LoVo (cell line): Measurements from ENCODE around the gene GAGE12G.
"Not testable (repeated sequence)": the region's sequence is repeated elsewhere in the genome, so short reads cannot be mapped to it uniquely, and the experiment has no call there.

Experiments used
- DNase-seq: peaks from one replicate; pipeline ENCODE4 v3.0.0-alpha.2; 2016; ENCODE audit warnings: low spot score

Gene GAGE12G, protein sequence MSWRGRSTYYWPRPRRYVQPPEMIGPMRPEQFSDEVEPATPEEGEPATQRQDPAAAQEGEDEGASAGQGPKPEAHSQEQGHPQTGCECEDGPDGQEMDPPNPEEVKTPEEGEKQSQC

DNA sequence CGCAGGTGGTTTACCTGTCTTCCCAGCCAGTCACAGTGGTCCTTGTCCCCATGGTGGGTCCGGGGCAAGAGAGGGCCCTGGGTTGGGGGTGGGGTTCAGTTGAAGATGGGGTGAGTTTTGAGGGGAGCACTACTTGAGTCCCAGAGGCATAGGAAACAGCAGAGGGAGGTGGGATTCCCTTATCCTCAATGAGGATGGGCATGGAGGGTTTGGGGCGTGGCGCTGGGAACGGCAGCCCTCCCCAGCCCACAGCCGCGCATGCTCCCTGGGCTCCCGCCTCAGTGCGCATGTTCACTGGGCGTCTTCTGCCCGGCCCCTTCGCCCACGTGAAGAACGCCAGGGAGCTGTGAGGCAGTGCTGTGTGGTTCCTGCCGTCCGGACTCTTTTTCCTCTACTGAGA is at the start of gene GAGE12G:
GAGE12G (plus strand) TSS at position 301 of the 400 bp plus-strand sequence. CDS start 1,155 bp downstream, outside the sequence.
- DNase-seq: not testable (repeated sequence)

DNA sequence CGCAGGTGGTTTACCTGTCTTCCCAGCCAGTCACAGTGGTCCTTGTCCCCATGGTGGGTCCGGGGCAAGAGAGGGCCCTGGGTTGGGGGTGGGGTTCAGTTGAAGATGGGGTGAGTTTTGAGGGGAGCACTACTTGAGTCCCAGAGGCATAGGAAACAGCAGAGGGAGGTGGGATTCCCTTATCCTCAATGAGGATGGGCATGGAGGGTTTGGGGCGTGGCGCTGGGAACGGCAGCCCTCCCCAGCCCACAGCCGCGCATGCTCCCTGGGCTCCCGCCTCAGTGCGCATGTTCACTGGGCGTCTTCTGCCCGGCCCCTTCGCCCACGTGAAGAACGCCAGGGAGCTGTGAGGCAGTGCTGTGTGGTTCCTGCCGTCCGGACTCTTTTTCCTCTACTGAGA is 38.3 kb upstream of the GAGE12G start, which contains the start of gene GAGE12C:
GAGE12C (plus strand) TSS at position 301 of the 400 bp plus-strand sequence. CDS start 1,155 bp downstream, outside the sequence.
- not testable (repeated sequence) for DNase-seq

DNA sequence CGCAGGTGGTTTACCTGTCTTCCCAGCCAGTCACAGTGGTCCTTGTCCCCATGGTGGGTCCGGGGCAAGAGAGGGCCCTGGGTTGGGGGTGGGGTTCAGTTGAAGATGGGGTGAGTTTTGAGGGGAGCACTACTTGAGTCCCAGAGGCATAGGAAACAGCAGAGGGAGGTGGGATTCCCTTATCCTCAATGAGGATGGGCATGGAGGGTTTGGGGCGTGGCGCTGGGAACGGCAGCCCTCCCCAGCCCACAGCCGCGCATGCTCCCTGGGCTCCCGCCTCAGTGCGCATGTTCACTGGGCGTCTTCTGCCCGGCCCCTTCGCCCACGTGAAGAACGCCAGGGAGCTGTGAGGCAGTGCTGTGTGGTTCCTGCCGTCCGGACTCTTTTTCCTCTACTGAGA is 28.8 kb upstream of the GAGE12G start, which contains the start of gene GAGE12D:
GAGE12D (plus strand) TSS at position 301 of the 400 bp plus-strand sequence. CDS start 1,155 bp downstream, outside the sequence.
- not testable (repeated sequence) for DNase-seq

DNA sequence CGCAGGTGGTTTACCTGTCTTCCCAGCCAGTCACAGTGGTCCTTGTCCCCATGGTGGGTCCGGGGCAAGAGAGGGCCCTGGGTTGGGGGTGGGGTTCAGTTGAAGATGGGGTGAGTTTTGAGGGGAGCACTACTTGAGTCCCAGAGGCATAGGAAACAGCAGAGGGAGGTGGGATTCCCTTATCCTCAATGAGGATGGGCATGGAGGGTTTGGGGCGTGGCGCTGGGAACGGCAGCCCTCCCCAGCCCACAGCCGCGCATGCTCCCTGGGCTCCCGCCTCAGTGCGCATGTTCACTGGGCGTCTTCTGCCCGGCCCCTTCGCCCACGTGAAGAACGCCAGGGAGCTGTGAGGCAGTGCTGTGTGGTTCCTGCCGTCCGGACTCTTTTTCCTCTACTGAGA is 19.2 kb upstream of the GAGE12G start, which contains the start of gene GAGE12E:
GAGE12E (plus strand) TSS at position 301 of the 400 bp plus-strand sequence. CDS start 1,155 bp downstream, outside the sequence.
- DNase-seq: not testable (repeated sequence)

DNA sequence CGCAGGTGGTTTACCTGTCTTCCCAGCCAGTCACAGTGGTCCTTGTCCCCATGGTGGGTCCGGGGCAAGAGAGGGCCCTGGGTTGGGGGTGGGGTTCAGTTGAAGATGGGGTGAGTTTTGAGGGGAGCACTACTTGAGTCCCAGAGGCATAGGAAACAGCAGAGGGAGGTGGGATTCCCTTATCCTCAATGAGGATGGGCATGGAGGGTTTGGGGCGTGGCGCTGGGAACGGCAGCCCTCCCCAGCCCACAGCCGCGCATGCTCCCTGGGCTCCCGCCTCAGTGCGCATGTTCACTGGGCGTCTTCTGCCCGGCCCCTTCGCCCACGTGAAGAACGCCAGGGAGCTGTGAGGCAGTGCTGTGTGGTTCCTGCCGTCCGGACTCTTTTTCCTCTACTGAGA is 9.7 kb upstream of the GAGE12G start, which contains the start of gene GAGE12F:
GAGE12F (plus strand) TSS at position 301 of the 400 bp plus-strand sequence. CDS start 1,155 bp downstream, outside the sequence.
- not testable (repeated sequence) for DNase-seq

DNA sequence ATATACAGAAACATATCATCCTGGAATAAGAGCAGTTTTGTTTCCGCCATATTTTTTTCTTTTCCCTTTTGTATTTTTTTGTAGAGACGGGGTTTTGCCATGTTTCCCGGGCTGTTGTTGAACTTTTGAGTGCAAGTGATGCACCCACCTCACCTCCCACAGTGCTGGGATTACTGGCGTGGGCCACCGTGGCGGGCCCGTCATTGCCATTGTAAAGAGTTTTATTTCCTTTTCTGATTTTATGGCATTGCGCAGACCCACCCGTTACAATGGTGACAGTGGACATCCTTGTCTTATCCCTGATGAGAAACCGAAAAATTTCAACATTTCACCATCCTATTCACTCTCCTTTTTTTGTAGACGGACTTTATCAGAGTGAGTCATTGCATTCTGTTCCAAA is 1.5 kb upstream of the GAGE12G start:
- DNase-seq: not testable (repeated sequence)

DNA sequence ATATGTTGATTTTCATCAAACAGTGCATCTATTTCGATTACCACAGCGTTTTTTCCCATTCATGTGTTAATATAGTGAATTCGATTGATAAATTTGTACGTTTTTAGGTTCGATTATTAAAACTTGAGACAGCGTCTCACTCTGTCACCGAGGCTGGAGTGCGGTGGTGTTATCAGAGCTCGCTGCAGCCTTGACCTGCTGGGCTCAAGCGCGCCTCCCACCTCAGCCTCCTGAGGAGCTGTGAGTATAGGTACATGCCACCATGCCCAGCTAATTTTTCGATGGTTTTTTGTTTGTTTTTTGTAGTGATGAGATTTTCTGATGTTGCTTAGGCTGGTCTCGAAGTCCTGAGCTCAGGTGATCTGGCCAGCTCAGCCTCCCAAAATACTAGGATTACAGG is 1.0 kb upstream of the GAGE12G start:
- not testable (repeated sequence) for DNase-seq

DNA sequence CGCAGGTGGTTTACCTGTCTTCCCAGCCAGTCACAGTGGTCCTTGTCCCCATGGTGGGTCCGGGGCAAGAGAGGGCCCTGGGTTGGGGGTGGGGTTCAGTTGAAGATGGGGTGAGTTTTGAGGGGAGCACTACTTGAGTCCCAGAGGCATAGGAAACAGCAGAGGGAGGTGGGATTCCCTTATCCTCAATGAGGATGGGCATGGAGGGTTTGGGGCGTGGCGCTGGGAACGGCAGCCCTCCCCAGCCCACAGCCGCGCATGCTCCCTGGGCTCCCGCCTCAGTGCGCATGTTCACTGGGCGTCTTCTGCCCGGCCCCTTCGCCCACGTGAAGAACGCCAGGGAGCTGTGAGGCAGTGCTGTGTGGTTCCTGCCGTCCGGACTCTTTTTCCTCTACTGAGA is 9.4 kb downstream of the GAGE12G start, which contains the start of gene GAGE12H:
GAGE12H (plus strand) TSS at position 301 of the 400 bp plus-strand sequence. CDS start 1,155 bp downstream, outside the sequence.
- DNase-seq: not testable (repeated sequence)

DNA sequence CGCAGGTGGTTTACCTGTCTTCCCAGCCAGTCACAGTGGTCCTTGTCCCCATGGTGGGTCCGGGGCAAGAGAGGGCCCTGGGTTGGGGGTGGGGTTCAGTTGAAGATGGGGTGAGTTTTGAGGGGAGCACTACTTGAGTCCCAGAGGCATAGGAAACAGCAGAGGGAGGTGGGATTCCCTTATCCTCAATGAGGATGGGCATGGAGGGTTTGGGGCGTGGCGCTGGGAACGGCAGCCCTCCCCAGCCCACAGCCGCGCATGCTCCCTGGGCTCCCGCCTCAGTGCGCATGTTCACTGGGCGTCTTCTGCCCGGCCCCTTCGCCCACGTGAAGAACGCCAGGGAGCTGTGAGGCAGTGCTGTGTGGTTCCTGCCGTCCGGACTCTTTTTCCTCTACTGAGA is 19.0 kb downstream of the GAGE12G start, which contains the start of gene GAGE2A:
GAGE2A (plus strand) TSS at position 301 of the 400 bp plus-strand sequence. CDS start 1,155 bp downstream, outside the sequence.
- DNase-seq: not testable (repeated sequence)

DNA sequence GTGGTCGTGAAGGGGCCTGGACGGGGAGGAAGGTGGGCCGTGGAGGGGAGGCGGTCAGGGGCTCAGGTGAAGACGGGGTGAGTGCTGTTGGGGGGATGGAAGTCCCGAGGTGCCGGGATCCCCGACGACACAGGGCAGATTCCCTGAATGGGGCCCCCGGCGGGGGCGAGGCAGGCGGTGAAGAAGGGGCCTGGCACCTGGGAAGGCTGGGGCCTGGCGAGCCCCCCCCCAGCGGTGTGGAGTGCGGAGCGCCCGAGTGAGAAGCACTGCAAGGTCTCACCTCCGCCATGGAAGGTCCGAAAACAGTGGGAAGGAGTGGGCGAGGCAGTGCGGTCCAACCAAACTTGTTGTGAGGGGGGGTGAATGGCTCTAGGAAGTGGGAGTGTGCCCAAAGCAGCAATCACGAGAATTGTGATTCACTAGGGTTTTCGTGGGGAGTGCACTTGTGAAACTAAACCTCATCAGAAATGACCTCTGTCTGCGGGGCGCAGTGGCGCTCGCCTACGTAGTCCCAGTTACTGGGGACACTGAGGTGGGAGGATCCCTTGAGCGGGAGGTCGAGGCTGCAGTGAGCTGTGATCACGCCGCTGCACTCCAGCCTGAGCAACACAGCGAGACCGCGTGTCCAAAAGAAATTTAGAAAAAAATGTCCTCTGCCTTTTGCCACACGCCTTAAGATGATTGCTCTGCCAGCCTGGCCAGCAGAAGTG is 19.7 kb downstream of the GAGE12G start:
- DNase-seq: not testable (repeated sequence)

DNA sequence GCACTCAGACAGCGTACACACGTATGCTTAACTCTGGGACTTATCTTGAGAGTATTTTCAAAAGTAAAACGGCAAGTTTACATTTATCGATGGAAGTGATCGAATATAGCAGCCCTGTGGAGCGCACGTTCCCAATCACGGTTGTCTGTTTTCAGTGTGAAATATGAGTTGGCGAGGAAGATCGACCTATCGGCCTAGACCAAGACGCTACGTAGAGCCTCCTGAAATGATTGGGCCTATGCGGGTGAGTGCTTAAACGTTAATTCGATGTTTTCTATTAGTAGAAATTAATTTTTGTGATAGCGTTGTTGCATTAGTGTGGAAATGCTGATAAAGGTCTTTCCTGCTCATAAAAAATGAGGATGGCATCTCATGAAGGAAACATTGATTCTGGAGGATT is 20.3 kb downstream of the GAGE12G start:
- DNase-seq: not testable (repeated sequence)

DNA sequence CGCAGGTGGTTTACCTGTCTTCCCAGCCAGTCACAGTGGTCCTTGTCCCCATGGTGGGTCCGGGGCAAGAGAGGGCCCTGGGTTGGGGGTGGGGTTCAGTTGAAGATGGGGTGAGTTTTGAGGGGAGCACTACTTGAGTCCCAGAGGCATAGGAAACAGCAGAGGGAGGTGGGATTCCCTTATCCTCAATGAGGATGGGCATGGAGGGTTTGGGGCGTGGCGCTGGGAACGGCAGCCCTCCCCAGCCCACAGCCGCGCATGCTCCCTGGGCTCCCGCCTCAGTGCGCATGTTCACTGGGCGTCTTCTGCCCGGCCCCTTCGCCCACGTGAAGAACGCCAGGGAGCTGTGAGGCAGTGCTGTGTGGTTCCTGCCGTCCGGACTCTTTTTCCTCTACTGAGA is 28.5 kb downstream of the GAGE12G start, which contains the start of gene GAGE1:
GAGE1 (plus strand) TSS at position 301 of the 400 bp plus-strand sequence. CDS start 1,155 bp downstream, outside the sequence.
- not testable (repeated sequence) for DNase-seq

DNA sequence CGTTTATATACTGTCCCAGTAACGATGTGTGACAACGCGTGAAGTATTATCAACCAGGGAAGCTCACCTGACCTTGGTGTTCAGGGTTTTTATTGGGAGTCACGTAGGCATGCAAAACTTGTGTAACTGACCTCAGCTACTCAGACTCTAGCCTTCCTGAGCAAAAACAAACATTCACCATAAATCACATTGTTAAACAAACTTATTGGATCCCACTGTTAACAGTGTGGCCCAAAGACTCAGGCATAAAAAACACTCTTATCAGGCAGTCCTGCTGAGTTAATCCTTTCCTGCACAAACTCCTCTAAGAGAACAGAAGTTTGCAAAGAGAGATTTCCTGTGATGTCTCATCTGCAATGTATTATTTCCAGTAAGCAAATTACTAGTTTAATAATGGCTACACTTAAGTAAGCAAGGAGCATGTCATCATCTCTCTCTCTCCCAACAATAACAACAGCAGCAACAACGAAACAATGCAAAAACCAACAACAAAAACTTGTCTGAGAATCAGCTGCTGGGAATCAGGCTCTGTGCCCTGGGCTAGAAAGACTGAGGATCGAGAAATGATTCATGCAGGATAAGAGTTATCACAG is 40.6 kb downstream of the GAGE12G start:
- no peak for DNase-seq

DNA sequence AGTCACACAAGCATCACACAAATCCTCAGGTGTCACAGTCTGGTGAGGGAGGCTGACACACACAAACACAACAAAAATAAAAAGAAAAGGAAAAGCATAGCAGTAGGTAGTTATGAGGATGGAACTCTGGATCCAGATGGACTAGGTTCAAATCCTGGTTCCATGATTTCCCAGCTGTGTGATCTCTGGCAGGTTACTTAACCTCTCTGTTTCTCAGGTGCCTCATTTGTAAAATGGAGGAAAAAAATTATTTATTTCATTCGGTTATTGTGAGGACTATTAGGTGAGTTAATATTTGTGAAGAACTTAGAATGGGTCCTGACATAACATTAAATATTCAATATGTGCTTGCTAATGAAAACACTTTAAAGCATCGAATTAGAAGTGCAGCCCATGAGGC is 48.4 kb downstream of the GAGE12G start:
- no peak for DNase-seq
